COR-L47 (cell line): ENCODE results near the gene BRD8.

Experiments used
- DNase-seq: peaks from one replicate; lab custom pipeline; 2025; lab: John Stamatoyannopoulos, UW

The BRD8 gene

DNA sequence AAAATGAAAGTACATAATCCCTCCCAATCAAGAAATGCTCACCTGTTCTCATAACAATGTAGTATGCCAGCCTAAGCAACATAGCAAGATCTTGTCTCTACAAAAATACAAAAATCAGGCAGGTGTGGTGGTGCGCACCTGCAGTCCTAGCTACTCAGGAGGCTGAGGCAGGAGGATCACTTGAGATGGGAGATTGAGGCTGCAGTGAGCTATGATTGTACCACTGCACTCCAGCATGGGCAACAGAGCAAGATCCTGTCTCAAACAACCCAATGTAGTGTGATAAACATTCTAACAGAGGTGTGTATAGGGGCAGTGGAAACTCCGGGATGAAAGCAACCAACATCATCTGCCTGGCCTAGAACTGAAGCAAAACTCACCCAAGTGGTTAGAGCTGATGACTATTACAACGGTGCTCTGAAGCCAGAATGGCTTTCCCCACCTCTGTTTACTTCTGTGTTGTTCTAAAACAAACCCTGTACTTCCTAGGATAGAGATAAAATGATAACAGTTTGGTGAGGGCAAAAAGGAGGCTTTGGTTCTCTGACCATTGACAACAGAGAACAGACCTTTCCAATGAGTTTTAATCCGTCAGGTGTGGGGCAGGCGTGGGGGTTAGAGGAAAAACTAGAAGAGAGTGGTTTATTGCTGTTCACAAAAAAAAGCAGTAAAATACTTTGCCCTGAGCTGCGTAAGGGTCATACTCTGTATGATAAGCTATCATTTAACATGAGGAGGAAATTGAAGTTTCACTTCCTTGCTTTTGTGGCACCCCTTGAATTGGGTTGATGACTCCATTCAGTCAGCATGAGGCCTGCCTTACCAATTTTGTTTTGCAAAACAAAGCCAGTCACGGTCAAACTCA, 75.7 kb downstream of the BRD8 start:
- DNase-seq = no peak

DNA sequence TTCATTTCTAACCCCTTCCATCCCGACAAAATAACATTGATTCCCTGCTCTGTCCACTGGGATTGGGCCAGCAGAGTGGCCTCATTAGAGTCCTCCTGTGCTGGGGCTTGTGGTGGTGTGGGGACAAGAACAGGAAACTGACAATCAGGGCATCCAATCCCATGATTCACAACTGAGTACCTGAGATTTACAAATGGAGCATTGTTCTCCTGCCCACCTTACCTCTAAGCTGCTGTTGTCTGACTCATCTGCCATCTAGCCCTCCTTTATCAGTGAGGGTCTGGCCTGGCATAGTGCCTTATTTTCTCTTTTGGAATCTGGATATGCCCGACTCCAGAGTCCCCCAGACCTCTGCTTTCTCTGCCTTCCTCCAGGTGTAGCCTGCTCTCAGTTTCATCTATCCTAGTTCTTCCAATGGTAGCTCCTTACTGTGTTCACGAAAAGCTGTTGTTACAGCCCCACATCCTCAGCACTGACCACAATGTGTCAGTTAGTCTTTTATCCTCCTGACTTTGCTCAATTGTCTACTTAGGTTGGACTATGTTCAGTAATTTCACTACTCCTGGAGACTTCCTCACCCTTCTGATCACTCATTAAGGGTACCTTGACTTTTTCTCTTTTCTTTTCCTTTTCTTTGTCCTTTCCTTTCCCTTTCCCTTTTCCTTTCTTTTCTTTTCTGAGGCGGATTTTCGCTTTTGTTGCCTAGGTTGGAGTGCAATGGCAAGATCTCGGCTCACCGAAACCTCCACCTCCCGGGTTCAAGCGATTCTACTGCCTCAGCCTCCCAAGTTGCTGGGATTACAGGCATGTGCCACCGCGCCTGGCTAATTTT, 81.2 kb downstream of the BRD8 start:
- no peak for DNase-seq

DNA sequence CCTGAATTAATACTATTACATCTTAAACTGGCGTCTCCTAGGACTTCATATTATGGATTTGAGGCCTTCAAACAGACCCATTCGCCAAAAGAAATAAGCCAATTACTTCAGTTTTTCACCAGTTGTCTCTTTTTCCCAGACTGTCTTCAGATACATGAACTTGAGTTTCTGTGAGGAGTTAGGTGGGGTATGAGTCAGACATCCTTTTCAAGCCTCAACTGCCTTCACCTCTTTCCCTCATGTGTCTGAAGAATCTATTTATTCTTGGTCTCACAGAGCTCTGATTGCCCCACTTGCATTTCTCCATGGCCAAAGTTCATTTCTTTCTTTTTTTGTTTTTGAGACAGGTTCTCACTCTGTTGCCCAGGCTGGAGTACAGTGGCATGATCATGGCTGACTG, 82.1 kb downstream of the BRD8 start:
- no peak for DNase-seq

DNA sequence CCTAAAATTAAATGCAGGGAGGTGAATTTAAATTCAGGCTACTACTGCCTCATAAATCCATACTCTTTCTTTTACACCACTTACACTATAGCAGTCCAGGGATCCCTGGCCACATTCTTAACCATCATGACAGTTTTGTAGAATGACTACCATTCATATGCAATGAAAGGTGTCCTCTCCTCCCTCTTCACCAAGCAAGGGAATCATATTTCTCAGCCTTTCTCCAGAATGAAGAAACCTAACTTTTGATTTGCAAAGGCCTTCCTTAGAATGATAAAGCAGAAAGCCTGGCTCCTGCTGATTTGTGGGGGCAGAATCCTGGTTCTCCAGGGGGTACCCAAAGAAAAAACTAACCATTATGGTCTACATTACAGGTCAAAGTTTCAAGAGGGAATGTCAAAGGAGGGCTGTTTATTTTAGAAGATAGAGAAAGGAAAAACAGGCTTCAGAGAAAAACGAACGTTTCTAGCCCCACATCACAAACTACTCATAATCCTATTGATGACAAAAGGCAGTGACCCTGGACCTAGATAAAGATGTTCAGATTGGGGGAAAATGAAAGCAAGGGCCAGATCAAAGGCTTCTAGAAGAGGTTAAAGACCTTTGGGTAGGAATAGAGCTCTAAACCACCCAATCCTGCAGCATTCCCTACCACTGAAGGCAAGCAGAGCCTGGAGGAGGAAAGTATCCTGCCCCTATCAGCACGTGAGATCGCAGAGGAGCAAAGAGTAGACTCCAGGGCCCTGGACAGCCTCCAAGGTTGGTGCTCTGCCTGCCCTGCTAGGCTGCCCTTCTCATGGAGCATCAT, 83.1 kb downstream of the BRD8 start:
- no peak for DNase-seq

DNA sequence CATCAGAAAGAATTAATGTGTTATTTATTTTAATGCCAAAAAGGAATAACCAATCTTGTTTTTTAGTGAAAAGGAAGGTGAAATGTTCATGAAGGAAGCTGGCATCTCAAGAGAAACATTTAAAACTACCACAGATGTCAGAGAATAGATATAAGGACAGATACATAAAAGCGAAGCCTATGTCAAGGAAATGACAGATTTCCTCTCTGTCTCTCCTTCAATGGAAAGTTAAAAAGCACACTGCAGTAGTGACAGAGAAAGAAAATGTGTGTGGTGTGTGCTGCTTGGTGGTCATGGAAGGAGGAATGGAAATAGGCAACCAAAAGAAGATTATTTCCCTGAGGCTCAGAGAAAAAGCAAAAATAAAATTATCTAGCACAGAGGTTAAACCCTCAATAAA, 85.4 kb downstream of the BRD8 start:
- no peak for DNase-seq

DNA sequence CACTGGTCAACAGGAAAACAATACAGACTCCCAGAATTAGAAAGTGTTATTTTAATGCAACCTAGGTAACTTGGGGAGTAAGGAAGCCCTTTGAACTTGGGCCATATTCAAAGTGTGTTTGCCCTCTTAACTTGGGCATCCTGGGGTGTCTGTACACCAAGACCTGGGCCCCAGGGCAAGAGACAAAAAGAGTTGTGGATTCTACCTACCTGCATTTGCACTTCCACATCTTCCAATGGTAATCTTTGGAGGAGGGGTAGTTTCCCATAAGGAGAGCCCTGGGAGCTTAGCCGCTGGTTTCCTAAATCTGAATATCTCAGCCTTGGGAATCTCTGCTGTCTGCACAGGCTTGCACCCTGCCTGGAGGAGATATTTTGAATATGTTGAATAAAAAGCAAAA, 86.1 kb downstream of the BRD8 start:
- no peak for DNase-seq

DNA sequence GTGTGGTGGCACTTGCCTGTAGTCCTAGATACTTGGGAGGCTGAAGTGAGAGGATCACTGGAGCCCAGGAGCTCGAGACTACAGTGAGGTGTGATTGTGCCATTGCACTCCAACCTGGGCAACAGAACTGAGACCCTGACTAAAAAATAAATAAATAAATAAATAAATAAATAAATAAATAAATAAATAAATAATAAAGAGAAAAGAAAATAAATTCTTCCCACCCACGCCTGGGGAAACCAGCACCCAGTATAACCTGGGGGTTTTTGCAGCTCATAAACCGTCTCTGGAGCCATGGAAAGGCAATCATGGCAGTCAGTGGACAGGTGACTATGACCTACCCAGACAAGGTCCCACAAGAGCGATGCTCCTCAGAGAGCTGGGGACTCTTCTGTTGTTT, 86.7 kb downstream of the BRD8 start:
- no peak for DNase-seq
